Mucosa of descending colon (tissue), 3 donors: ENCODE measurements around the gene CACNB4. TPM values are rescaled to one million over a fixed set of nuclear protein-coding genes. Genes with fewer than 3 reads are reported as not detected.

Experiments
- ATAC-seq: fragments of 200-7000 bp; cut with Tn5 transposase; one replicate; pipeline ENCODE4 v1.9.1; 2020; ENCODE audit warnings: mild to moderate bottlenecking, moderate library complexity
- DNase-seq, 3 donors: peaks; one replicate each; pipeline ENCODE4 v3.0.0-alpha.2; 2020
- H3K36me3 ChIP-seq: fragments of 200-600 bp; one replicate; pipeline ENCODE4 v1.8.0; 2021; ENCODE audit warnings: low read depth, mild to moderate bottlenecking
- H3K4me1 ChIP-seq: fragments of 200-600 bp; one replicate; pipeline ENCODE4 v1.8.0; 2021; ENCODE audit warnings: low read depth, mild to moderate bottlenecking
- H3K4me3 ChIP-seq: fragments of 200-600 bp; one replicate; pipeline ENCODE4 v1.8.0; 2021; ENCODE audit warnings: mild to moderate bottlenecking
- H3K9me3 ChIP-seq: fragments of 200-600 bp; one replicate; pipeline ENCODE4 v1.8.0; 2021; ENCODE audit warnings: mild to moderate bottlenecking
- intact Hi-C, 2 donors: fragments of 100-400 bp; cut with DNase I in 1 of 2; cut with micrococcal nuclease in 1 of 2; formaldehyde crosslinking; loops; one replicate each; pipeline versions ENCODE4 v1.11.0 to v1.11.1; 2022; cut with DNase I, micrococcal nuclease
- total RNA-seq, 3 donors: library from RNA; stranded (reverse); fragmentation: NEBNext Ultra II Directional in 2 of 3; extraction: Animal tissue kit (Norgen Biotek cat#: 25700) in 2 of 3; gene quantifications; one replicate each; pipeline versions ENCODE4 v1.2.1 to v1.2.4, GENCODE V29; 2021 to 2023
- TF ChIP-seq, protein P1 (sequence below): fragments of 200-600 bp; IDR thresholded peaks from one replicate; pipeline ENCODE4 v1.8.0; 2022; ENCODE audit warnings: antibody characterized with exemption, mild to moderate bottlenecking
- donor health status: DM: no; HTN: no; CAD: no; lungs with moderate emphysema.
- donor health status: DM: no; HTN: no; CAD: no.
- donor health status: DM: no; HTN: yes; CAD: no.

Gene CACNB4
- total RNA-seq, 3 donors from 2014 or later, result 1.0 to 1.8 (median 1.4) TPM

DNA sequence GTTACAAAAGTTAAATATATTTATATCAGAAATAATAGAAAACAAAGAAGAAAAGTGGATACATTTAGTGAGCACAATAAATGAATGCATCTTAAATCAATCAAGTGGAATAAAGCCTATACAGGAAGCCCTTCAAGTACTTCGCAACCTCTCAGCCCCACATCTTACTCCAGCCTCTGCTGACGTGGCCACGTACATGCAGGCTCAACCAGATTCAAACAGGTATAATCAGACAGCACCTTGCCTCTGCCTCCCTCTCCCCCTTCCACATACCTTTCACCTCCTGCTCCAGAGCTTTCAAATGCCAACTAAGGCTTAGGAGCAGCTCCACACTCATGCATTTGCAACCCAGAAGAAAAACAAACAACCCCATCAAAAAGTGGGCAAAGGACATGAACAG lies 32.9 kb downstream of the CACNB4 start:
- ATAC-seq, result no peak
- TF ChIP-seq, protein P1, sequence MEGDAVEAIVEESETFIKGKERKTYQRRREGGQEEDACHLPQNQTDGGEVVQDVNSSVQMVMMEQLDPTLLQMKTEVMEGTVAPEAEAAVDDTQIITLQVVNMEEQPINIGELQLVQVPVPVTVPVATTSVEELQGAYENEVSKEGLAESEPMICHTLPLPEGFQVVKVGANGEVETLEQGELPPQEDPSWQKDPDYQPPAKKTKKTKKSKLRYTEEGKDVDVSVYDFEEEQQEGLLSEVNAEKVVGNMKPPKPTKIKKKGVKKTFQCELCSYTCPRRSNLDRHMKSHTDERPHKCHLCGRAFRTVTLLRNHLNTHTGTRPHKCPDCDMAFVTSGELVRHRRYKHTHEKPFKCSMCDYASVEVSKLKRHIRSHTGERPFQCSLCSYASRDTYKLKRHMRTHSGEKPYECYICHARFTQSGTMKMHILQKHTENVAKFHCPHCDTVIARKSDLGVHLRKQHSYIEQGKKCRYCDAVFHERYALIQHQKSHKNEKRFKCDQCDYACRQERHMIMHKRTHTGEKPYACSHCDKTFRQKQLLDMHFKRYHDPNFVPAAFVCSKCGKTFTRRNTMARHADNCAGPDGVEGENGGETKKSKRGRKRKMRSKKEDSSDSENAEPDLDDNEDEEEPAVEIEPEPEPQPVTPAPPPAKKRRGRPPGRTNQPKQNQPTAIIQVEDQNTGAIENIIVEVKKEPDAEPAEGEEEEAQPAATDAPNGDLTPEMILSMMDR, result no peak
- Histone ChIP-seq H3K4me1 (no peaks in the 10 kb centered on the region), H3K36me3 (no peaks in the 10 kb centered on the region), H3K9me3 (no peaks in the 10 kb centered on the region), H3K4me3 (no peak overlapping the region)
- intact Hi-C loops, result no loop called here
- no peak for DNase-seq

DNA sequence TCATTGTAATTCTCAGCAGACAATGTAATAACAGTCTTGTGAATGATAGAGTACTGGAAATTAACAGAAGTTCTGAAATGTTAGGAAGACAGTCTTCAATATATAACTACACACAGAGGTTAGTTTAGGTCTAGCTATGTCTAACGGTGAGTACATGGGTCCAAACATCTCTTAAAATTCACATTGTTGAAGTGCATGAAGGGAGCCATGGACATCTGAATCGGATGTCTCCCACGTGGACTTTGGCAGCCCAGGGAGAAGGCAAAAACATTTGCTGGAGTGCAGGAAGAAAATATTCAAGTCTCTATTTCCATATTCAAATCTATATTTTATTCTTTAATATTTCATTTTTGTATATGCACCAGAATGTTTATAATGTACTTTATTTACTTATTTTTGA lies 34.8 kb downstream of the CACNB4 start:
- H3K4me3 ChIP-seq, result no peak overlapping the region
- no peak for DNase-seq

GRCh38 chr2:152063325-152063924 lies 35.4 kb downstream of the CACNB4 start:
- DNase-seq (no peak), ATAC-seq (no peak)
- H3K4me1 ChIP-seq, result no peaks in the 10 kb centered on the region
- TF ChIP-seq, protein P1, result no peak
- peaks cover 5% of the 10 kb centered on the region for H3K9me3 ChIP-seq
- intact Hi-C loops, result no loop called here
- H3K4me3 ChIP-seq, result no peak overlapping the region
- H3K36me3 ChIP-seq, result no peaks in the 10 kb centered on the region

More for the DNA sequence above, 34.8 kb downstream of the CACNB4 start:
- TF ChIP-seq, protein P1, result no peak
- intact Hi-C loops, result no loop called here
- peaks cover under 1% of the 10 kb centered on the region for H3K9me3 ChIP-seq
- H3K4me1 ChIP-seq, result no peaks in the 10 kb centered on the region
- H3K36me3 ChIP-seq, result no peaks in the 10 kb centered on the region
- no peak for ATAC-seq

DNA sequence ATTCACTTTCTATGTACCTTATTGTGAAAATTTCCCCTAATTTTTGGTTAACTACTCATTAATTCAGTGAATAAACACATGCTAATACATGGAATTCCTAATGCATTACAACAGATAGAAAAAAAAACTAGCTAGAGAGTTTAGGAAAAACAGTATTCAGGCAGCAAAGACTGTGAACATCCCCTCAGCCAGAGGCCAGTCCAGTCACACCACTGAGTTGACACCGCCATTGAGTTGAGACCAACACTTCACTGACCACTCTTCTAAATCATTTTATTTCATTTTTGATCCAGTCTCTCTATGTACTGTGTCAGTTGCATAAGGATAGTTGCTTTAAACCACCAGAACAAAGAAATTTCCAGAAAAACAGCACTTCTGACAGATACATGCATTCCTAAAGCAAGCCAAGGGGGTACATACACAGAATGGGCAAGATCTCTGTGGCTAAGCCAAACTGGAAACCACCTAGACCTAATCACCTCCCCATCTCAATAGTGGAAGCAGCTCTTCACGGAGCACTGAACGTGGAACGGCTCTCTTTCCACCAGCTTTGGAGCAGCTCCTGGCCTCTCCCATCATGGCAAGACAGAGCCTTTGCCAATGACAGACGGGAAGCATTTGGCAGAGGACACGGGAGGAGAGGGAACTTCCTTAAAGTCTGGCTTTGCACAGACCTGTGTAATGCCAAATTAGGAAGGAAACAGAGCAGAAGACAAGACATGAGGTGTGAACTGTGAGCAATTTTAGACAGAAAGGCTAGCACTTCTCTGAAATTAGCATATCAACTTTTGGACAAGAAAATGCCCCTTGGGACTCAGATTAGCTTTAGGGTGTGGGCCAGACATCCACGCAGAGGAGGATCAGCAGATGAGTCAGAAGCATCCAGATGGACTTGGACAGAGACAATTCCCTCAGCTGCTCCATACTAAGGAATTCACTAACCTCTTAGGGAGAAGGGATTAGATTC lies 36.4 kb downstream of the CACNB4 start:
- ATAC-seq, result peak; percentile 45
- Histone ChIP-seq H3K9me3 (peaks cover 5% of the 10 kb centered on the region), H3K36me3 (no peaks in the 10 kb centered on the region), H3K4me3 (no peak overlapping the region), H3K4me1 (no peaks in the 10 kb centered on the region)
- DNase-seq, result no peak
- TF ChIP-seq, protein P1, result no peak
- intact Hi-C loops, result no loop called here

- TF ChIP-seq, protein P1, result no peak
- Histone ChIP-seq H3K4me3 (no peak overlapping the region), H3K36me3 (no peaks in the 10 kb centered on the region), H3K9me3 (peaks cover 5% of the 10 kb centered on the region), H3K4me1 (no peaks in the 10 kb centered on the region)
- ATAC-seq, result no peak
- no peak for DNase-seq
- intact Hi-C loops, result no loop called here
Observed at GRCh38 chr2:152061383-152061782, 37.5 kb downstream of the CACNB4 start.
